RCC 7860 (cell line): ENCODE measurements around the gene STK24.
A peak's percentile ranks its signal among the peaks of the same experiment; 100 is the strongest.

Source experiments
- DNase-seq: peaks from one replicate; pipeline ENCODE4 v3.0.0-alpha.2; 2015; ENCODE audit warnings: low spot score
- FAIRE-seq: peaks from 2 replicates; lab custom pipeline; 2012; peaks lifted over from hg19 to GRCh38; lab: Jason Lieb, UNC

The STK24 gene

GRCh38 chr13:98495627-98496478 is 81.1 kb downstream of the STK24 start:
- no peak for FAIRE-seq
- DNase-seq: no peak

GRCh38 chr13:98494769-98495168 is 82.1 kb downstream of the STK24 start:
- no peak for DNase-seq
- no peak for FAIRE-seq

GRCh38 chr13:98493042-98493712 is 83.7 kb downstream of the STK24 start:
- no peak for DNase-seq
- no peak for FAIRE-seq

GRCh38 chr13:98492335-98493041 is 84.4 kb downstream of the STK24 start:
- DNase-seq: no peak
- FAIRE-seq: no peak

GRCh38 chr13:98490866-98491265 is 86.0 kb downstream of the STK24 start:
- FAIRE-seq: no peak
- no peak for DNase-seq

- no peak for FAIRE-seq
- no peak for DNase-seq
These were observed 86.6 kb downstream of the STK24 start for GRCh38 chr13:98490195-98490836.

- DNase-seq (no peak), FAIRE-seq (no peak)
These were observed 87.3 kb downstream of the STK24 start for GRCh38 chr13:98489446-98490194.

- no peak for DNase-seq
- FAIRE-seq: no peak
These were observed 88.2 kb downstream of the STK24 start for GRCh38 chr13:98488736-98489135.

- FAIRE-seq (no peak), DNase-seq (no peak)
These were observed 89.4 kb downstream of the STK24 start for GRCh38 chr13:98487522-98487921.

- DNase-seq (no peak), FAIRE-seq (no peak)
These were observed 89.9 kb downstream of the STK24 start for GRCh38 chr13:98487016-98487415.

- FAIRE-seq (no peak), DNase-seq (no peak)
These were observed 90.5 kb downstream of the STK24 start for GRCh38 chr13:98486412-98486811.

- no peak for DNase-seq
- no peak for FAIRE-seq
These were observed 91.3 kb downstream of the STK24 start for GRCh38 chr13:98485561-98485960.

GRCh38 chr13:98484289-98485219 is 92.4 kb downstream of the STK24 start:
- FAIRE-seq (peak; percentile 94), DNase-seq (peak; percentile 95)

GRCh38 chr13:98483601-98484288 is 93.2 kb downstream of the STK24 start:
- no peak for DNase-seq
- no peak for FAIRE-seq

GRCh38 chr13:98482476-98483444 is 94.1 kb downstream of the STK24 start:
- no peak for FAIRE-seq

GRCh38 chr13:98480915-98481877 is 95.7 kb downstream of the STK24 start:
- FAIRE-seq (no peak), DNase-seq (no peak)

More at GRCh38 chr13:98482476-98483444, 94.1 kb downstream of the STK24 start:
- peak; percentile 10 for DNase-seq
